Measurements from ENCODE around the gene SMCO2. TPM values are rescaled to one million over a fixed set of nuclear protein-coding genes. Genes with fewer than 3 reads are reported as not detected.

Gene SMCO2
- total RNA-seq, 4 donors from 2014 or later = not detected

DNA sequence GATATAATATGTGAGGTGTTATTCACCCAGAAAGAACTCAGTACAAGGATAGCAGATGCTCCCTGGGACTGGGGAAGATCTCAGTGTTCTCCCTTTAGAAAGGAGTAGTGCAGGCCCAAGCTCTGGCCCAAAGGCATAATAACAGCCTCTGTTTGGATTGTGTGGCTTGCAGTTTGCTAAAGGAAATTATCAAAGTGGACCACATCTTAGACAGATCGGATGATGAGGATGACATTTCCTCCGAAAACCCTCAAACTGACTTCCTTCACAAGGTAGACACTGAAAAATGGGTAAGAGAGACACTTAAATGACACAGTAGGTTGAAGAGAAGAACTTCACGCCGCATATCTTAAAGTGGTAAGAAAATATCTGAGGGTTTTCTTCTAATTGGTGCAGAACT lies 26.1 kb downstream of the SMCO2 start:
- TF ChIP-seq, protein P1, sequence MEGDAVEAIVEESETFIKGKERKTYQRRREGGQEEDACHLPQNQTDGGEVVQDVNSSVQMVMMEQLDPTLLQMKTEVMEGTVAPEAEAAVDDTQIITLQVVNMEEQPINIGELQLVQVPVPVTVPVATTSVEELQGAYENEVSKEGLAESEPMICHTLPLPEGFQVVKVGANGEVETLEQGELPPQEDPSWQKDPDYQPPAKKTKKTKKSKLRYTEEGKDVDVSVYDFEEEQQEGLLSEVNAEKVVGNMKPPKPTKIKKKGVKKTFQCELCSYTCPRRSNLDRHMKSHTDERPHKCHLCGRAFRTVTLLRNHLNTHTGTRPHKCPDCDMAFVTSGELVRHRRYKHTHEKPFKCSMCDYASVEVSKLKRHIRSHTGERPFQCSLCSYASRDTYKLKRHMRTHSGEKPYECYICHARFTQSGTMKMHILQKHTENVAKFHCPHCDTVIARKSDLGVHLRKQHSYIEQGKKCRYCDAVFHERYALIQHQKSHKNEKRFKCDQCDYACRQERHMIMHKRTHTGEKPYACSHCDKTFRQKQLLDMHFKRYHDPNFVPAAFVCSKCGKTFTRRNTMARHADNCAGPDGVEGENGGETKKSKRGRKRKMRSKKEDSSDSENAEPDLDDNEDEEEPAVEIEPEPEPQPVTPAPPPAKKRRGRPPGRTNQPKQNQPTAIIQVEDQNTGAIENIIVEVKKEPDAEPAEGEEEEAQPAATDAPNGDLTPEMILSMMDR (IDR thresholded peaks at IDR 0.05) = no peak

DNA sequence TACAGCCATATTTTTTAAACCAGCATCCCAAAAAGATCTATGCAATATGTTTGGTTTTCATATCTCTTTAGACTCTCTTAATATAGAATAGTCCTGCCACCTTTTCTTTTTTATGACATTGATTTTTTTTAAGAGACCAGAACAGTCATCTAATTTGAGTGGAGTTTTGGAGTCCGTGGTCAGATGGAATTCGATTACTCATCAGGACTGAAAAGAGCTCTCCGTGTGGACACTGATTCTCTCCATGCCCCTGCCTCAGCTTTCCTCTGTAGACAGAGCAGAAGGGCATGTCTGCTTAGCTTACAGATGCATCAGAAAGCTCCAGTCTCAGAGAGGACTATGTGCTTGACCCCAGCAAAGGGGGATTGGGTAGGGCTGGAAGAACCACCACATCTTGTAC lies 27.8 kb downstream of the SMCO2 start:
- TF ChIP-seq, protein P1 (IDR thresholded peaks at IDR 0.05) = no peak
- DNase-seq (ENCODE audit: low spot score) (no peak), ATAC-seq (ENCODE audit: low FRiP score) (no peak)

More for the DNA sequence above, 26.1 kb downstream of the SMCO2 start:
- ATAC-seq (ENCODE audit: low FRiP score) (no peak), DNase-seq (ENCODE audit: low spot score) (no peak)

DNA sequence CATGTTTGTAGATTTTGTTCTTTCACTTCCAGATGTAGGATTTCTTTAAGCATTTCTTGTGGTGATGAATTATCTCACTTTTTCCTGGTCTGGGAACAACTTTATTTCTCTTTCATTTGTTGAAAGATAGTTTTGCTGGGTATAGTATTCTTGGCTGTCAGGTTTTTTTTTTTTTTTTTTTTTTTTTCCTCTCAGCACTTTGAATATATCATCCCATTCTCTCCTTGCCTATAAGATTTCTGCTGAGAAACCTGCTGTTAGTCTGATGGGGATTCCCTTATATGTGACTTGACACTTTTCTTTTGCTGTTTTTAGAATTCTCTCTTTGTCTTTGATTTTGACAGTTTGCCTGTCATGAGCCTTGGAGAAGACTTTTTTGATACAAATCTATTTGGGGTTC lies 30.5 kb downstream of the SMCO2 start:
- no peak for DNase-seq (ENCODE audit: low spot score)
- TF ChIP-seq, protein P1 (IDR thresholded peaks at IDR 0.05) = no peak
- no peak for ATAC-seq (ENCODE audit: low FRiP score)

DNA sequence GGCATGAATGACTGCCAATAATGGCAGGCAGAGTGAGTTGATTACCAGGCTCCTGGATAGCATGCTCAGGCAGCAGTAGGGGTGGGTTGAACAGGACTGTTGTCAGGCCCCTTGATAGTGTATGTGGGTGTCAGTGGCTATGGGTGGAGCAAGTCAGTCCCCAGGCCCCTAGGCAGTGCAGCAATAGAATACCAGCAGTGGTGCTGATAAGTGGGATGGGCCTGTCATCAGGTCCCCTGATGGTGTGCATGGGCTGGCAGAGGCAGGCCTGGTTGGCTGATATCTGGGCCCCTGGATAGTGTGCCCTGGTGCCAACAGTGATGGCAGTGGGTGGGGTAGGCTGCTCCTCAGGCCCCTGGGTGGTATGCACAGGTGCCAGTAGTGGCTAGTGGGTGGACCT lies 32.4 kb downstream of the SMCO2 start:
- ATAC-seq (ENCODE audit: low FRiP score) (no peak), DNase-seq (ENCODE audit: low spot score) (no peak)
- TF ChIP-seq, protein P1 (IDR thresholded peaks at IDR 0.05) = no peak

DNA sequence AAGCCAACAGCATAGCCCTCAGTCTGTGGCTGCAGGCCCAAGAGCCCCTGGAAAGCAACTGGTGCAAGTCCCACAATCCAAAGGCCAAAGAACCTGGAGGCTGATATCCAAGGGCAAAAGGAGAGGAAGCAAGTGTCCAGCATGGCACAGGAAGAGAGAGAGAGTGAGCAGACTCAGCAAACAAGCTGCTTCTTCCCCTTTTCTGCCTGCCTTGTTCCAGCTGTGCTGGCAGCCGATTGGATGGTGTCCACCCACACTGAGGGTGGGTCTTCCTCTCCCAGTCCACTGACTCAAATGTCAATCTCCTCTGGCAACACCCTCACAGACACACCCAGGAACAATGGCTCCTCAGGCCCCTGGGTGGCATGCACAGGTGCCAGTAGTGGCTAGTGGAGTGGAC lies 33.5 kb downstream of the SMCO2 start:
- TF ChIP-seq, protein P1 (IDR thresholded peaks at IDR 0.05) = no peak
- DNase-seq (ENCODE audit: low spot score) (no peak), ATAC-seq (ENCODE audit: low FRiP score) (no peak)

DNA sequence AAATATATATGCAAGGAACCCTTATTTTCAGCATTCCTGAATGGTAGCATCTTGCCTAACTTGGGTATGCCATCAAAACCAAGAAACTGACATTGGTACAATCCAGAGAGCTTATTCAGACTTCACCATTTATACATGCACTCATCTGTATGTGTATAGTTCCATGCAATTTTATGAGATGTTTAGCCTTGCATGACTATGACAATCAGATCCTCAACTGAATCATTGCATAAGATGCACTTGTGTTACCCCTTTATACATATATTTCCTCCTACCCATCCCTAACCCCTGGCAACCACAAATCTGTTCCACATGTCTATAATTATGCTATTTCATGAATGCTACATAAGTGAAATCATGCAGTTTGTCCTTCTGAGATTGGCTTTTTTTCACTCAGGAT lies 40.4 kb downstream of the SMCO2 start:
- TF ChIP-seq, protein P1 (IDR thresholded peaks at IDR 0.05) = no peak
- DNase-seq (ENCODE audit: low spot score) (no peak), ATAC-seq (ENCODE audit: low FRiP score) (no peak)

DNA sequence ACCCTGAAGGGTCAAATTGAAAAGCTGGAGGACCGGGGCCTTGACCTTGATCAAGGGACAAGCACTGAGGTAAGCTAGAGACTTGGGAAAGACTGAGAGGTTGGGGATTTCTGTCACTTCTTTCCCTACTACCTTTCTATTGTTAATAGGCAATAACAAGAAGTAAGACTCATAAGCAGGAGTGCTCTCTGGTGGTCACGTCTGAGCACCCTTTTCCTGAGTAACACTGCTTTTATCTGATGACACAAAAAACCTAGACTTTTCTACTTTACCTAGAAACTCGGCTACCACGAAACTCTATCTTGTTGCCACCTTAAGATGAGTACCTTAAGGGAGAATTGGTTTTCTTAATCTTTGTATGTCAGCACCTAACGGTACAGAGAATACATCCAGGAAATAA lies 41.9 kb downstream of the SMCO2 start:
- ATAC-seq (ENCODE audit: low FRiP score) (no peak), DNase-seq (ENCODE audit: low spot score) (no peak)
- TF ChIP-seq, protein P1 (IDR thresholded peaks at IDR 0.05) = no peak

All from omental fat pad (tissue), 4 donors.